ENCODE measurements around the gene MBTPS2. TPM values are rescaled to one million over a fixed set of nuclear protein-coding genes. Genes with fewer than 3 reads are reported as not detected.

The MBTPS2 gene
- total RNA-seq, 2 experiments from 2014 or later: 10.6 to 10.9 TPM

DNA sequence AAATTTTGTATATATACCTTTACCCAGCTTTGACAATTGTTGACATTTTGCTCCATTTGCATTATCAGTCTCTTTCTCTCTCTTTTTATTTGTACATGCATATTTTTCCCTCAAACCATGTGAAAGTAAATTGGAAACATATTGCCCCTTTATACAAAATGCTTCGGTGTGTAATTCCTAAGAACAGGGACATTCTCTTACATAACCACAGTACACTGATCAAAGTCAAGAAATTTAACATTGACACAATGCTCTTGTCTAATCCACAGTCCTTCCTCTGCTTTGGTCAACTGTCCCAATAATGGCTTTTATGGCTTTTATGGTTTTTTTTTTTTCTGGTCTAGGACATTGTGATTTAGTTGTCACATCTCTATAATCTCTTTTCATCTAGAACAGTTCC lies 91.6 kb downstream of the MBTPS2 start:
- ChIA-PET CTCF (no interaction called here), POLR2A (no interaction called here)

DNA sequence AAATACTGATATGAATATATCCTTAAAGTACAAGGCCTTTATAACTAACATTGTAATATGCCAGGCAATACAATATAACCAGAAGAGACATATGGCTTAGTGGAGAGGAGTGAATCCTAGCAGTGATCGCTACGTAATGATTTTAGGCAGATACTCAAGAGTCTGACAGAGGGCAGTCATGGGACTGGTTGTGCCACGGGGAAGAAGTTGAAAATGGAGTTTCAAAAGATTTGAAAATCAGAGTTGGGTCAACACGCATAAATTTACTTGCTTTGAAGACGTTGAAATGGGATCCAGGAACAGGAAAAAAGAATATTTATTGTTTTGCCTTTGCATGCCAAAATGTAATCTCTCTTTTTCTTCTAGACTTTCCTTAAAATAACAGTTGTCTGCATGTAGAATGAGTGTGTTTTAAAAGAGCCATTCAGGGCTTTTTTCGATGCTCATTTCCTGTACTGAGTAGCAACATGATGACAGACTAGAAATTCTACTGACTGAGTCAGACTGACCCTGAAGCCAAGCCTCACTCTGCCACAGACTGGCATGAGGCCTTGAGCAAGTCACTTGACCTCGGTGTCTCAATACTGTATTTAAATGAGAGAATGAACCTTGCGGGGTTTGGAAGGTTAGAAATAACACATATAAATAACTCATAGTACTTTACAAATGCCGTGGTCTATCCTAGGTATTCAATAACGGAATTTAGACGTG lies 93.0 kb downstream of the MBTPS2 start:
- POLR2A ChIA-PET: no interaction called here
- CTCF ChIA-PET: no interaction called here

DNA sequence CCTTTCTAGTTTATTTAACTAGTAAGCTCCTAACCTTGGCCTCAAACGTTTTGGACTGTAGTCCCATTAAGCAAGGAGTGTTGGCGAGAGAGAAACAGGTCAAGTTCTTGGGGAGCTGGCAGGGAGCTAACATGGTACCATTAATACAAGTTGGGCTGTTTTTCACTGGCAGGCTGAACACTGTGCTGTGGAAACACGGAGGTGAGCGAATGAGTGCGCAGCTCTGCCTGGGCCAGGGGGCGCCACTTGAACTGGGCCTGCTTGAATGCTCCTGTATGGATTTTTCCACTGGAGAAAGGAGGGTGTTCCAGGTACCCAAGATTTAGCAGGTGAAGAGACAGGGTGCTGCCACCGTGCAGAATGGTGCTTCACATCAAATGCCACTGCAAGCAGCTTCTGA lies 93.7 kb downstream of the MBTPS2 start:
- POLR2A ChIA-PET: no interaction called here
- CTCF ChIA-PET: no interaction called here

DNA sequence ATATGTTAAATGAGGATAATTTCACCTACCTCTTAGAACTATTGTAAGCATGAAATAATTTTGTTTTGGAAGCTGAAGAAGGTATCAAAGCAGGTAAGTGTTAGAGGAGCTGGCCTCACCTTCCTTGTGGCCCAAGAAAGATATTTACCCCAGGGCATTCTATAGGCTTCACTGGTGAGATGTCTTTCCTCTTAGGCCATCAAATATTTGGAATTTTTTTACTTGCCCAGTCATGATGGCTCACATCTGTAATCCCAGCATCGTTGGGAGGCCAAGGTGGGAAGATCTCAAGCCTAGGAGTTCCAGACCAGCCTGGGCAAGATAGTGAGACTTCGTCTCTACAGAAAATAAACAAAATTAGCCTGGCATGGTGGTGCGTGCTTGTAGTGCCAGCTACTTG lies 95.0 kb downstream of the MBTPS2 start:
- ChIA-PET CTCF (no interaction called here), POLR2A (no interaction called here)

Other genes starting within 250 kb of the MBTPS2 start
- under 1 TPM; 0.36 to 0.40 TPM for gene KLHL34, start 181.3 kb upstream of the MBTPS2 start, total RNA-seq
- not detected for gene SMPX, start 81.5 kb upstream of the MBTPS2 start, total RNA-seq
- 1 to 10 TPM; 2.0 to 2.1 TPM for gene YY2, start 16.4 kb downstream of the MBTPS2 start, total RNA-seq
- gene SMS, start 101.1 kb downstream of the MBTPS2 start, total RNA-seq: 100 to 1,000 TPM; 148 to 153 TPM
- 10 to 100 TPM; 32.6 TPM for gene PHEX, start 192.7 kb downstream of the MBTPS2 start, total RNA-seq